ENCODE results near the gene CALB2. TPM values are rescaled to one million over a fixed set of nuclear protein-coding genes. Genes with fewer than 3 reads are reported as not detected.

Gene CALB2
- total and polyA plus RNA-seq, 2 of the 8 experiments (the other 6 are each of a cell fraction or from before 2014, with no cell fraction given): 1.9 to 2.6 TPM

DNA sequence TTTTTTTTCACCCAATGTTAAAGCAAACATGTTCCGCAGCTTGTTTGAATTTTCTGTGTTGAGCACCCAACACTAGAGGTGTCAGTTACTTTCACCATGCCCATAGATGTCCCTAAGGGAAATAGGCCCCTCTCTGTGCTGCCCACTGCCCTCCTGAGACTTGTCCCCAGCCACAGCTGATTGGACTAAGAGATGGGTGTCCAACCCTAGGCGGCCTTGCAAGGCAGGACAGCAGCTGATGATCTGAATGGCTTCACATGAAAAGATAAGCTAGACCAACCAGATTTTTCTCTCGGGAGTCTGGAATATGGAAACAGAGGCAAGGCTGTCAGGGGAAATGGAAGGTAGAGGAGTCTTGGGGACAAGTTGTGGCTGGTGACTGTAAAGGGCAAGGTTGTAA, 6.1 kb upstream of the CALB2 start (continued):
- TF ChIP-seq KDM1A (IDR thresholded peaks at IDR 0.05; ENCODE audit: borderline replicate concordance, low read length) (no peak), SUZ12 (IDR thresholded peaks at IDR 0.05; ENCODE audit: low read length) (no peak), EGR1 (IDR thresholded peaks at IDR 0.05; ENCODE audit: borderline replicate concordance, low read depth, low read length) (no peak), CHD2 (IDR thresholded peaks at IDR 0.05; ENCODE audit: low read length) (no peak), NANOG (IDR thresholded peaks at IDR 0.05; ENCODE audit: insufficient read depth, low read depth, low read length, poor library complexity, severe bottlenecking) (no peak)

All from H1 (cell line).